Mesendoderm (in vitro differentiated cells): ENCODE results near the gene IFNL3.
"Not testable (repeated sequence)": the region's sequence is repeated elsewhere in the genome, so short reads cannot be mapped to it uniquely, and the experiment has no call there.

Source experiments
- DNase-seq: peaks from one replicate; pipeline ENCODE4 v3.0.0; 2013
- H2AK5ac ChIP-seq: 2 replicates; pipeline ENCODE4 v1.6.1; 2013; ENCODE audit warnings: low read length, inconsistent platforms
- H2BK120ac ChIP-seq: 2 replicates; pipeline ENCODE4 v1.6.1; 2013; ENCODE audit warnings: low read depth, mild to moderate bottlenecking, low read length, moderate library complexity, mixed read lengths
- H2BK15ac ChIP-seq: replicated peaks from 2 replicates; pipeline ENCODE4 v1.6.1; 2013; ENCODE audit warnings: low read depth, mild to moderate bottlenecking, moderate library complexity
- H2BK5ac ChIP-seq: 2 replicates; pipeline ENCODE4 v1.6.1; 2013; ENCODE audit warnings: low read length, inconsistent platforms
- H3K18ac ChIP-seq: 2 replicates; pipeline ENCODE4 v1.6.1; 2013; ENCODE audit warnings: mild to moderate bottlenecking, low read length, mixed read lengths
- H3K23ac ChIP-seq: one replicate; pipeline ENCODE4 v1.6.1; 2013; ENCODE audit warnings: low read length
- H3K27ac ChIP-seq: 2 replicates; pipeline ENCODE4 v1.5.1; 2013; ENCODE audit warnings: low read depth, mild to moderate bottlenecking, inconsistent platforms, low read length, moderate library complexity
- H3K27me3 ChIP-seq: 2 replicates; pipeline ENCODE4 v1.6.1; 2013; ENCODE audit warnings: low read length, control low read depth, mild to moderate bottlenecking, inconsistent platforms; ENCODE audit not compliant: insufficient read depth, poor library complexity
- H3K36me3 ChIP-seq: 2 replicates; pipeline ENCODE4 v1.6.1; 2013; ENCODE audit warnings: low read length, inconsistent platforms; ENCODE audit not compliant: control insufficient read depth, insufficient read depth
- H3K4ac ChIP-seq: one replicate; pipeline ENCODE4 v1.6.1; 2013; ENCODE audit warnings: low read depth, mild to moderate bottlenecking, low read length, moderate library complexity
- H3K4me1 ChIP-seq: 2 replicates; pipeline ENCODE4 v1.6.1; 2013; ENCODE audit warnings: low read depth, low read length, inconsistent platforms; ENCODE audit not compliant: control insufficient read depth
- H3K4me2 ChIP-seq: 2 replicates; pipeline ENCODE4 v1.6.1; 2013; ENCODE audit warnings: low read length
- H3K4me3 ChIP-seq: 2 replicates; pipeline ENCODE4 v1.5.1; 2013; ENCODE audit warnings: mild to moderate bottlenecking, low read length
- H3K56ac ChIP-seq: one replicate; pipeline ENCODE4 v1.6.1; 2013; ENCODE audit warnings: low read length
- H3K79me1 ChIP-seq: 2 replicates; pipeline ENCODE4 v1.6.1; 2013; ENCODE audit warnings: low read length, inconsistent platforms
- H3K79me2 ChIP-seq: 2 replicates; pipeline ENCODE4 v1.6.1; 2013; ENCODE audit warnings: mild to moderate bottlenecking, low read length; ENCODE audit not compliant: control insufficient read depth, insufficient read depth
- H3K9ac ChIP-seq: 2 replicates; pipeline ENCODE4 v1.6.1; 2013; ENCODE audit warnings: low read length, inconsistent platforms
- H4K5ac ChIP-seq: one replicate; pipeline ENCODE4 v1.6.1; 2013; ENCODE audit warnings: low read length
- H4K8ac ChIP-seq: one replicate; pipeline ENCODE4 v1.6.1; 2013; ENCODE audit warnings: low read depth, mild to moderate bottlenecking, control low read depth, low read length, moderate library complexity
- whole genome bisulfite sequencing: extraction: QIAGEN DNeasy Blood & Tissue Kit; methylation state at CpG from one replicate; pipeline ENCODE4 v1.1.7; 2013; ENCODE audit warnings: low lambda C conversion rate, missing lambda C conversion rate; ENCODE audit not compliant: insufficient coverage; ENCODE audit errors: extremely low coverage; 5-methylcytosine and 5-hydroxymethylcytosine counted together

The IFNL3 gene

DNA sequence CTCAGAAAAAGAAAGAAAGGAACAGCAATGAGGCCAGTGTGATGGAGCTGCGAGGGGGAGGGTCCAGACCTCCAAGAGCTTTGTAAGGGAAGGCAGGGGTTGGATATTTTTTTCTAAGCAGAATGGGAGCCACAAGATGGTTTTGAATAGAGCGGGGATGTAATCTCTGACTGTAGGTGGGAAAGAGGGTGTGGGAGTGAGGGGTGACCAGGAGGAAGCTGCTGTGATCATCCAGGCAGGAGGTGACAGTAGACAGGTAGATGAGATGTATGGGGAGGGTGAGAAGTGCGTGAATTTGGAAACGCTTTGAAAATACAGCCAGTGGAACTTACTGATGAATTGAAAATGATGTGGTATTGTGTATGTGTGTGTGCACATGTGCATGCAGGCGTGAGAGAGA lies 30.8 kb upstream of the IFNL3 start:
- H3K4me1 ChIP-seq, result no peaks in the 10 kb centered on the region
- H3K56ac ChIP-seq, result no peak overlapping the region
- H2AK5ac ChIP-seq, result no peak overlapping the region
- H3K27ac ChIP-seq, result no peak overlapping the region
- no peaks in the 10 kb centered on the region for H3K79me1 ChIP-seq
- no peak overlapping the region for H4K8ac ChIP-seq
- H3K18ac ChIP-seq, result no peak overlapping the region
- no peaks in the 10 kb centered on the region for H3K27me3 ChIP-seq
- no peak overlapping the region for H2BK5ac ChIP-seq
- no peak overlapping the region for H3K4me2 ChIP-seq
- H2BK15ac ChIP-seq, result no peak overlapping the region
- no peaks in the 10 kb centered on the region for H3K36me3 ChIP-seq
- no peak for DNase-seq
- whole genome bisulfite sequencing, result 100% methylated on average over 2 of the region's 5 CpGs
- no peak overlapping the region for H2BK120ac ChIP-seq
- H3K79me2 ChIP-seq, result no peaks in the 10 kb centered on the region
- H4K5ac ChIP-seq, result no peak overlapping the region
- H3K4me3 ChIP-seq, result no peak overlapping the region
- H3K4ac ChIP-seq, result no peak overlapping the region
- H3K23ac ChIP-seq, result no peak overlapping the region
- no peak overlapping the region for H3K9ac ChIP-seq

DNA sequence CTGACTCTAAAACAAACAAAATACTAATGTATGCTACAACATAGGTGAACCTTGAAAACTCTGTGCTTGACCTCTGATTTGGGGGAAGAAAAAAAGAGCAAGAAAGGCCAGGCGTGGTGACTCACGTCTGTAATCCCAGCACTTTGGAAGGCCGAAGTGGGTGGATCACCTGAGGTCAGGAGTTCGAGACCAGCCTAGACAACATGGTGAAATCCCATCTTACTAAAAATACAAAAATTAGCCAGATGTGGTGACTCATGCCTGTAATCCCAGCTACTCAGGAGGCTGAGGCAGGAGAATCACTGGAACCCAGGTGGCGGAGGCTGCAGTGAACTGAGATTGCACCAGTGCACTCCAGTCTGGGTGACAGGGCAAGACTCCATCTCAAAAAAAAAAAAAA lies 29.1 kb upstream of the IFNL3 start:
- H3K4me2 ChIP-seq, H3K79me1 ChIP-seq, H3K18ac ChIP-seq, DNase-seq, H2AK5ac ChIP-seq, H2BK5ac ChIP-seq, H3K4me3 ChIP-seq, H2BK120ac ChIP-seq, H3K23ac ChIP-seq, H3K56ac ChIP-seq, H3K9ac ChIP-seq, H3K36me3 ChIP-seq, H3K27ac ChIP-seq, H3K4me1 ChIP-seq, H4K8ac ChIP-seq, H3K27me3 ChIP-seq, H3K79me2 ChIP-seq, H4K5ac ChIP-seq, H2BK15ac ChIP-seq, H3K4ac ChIP-seq: not testable (repeated sequence)
- no CpG with 5 or more reads among the region's 5 CpGs for WGBS

DNA sequence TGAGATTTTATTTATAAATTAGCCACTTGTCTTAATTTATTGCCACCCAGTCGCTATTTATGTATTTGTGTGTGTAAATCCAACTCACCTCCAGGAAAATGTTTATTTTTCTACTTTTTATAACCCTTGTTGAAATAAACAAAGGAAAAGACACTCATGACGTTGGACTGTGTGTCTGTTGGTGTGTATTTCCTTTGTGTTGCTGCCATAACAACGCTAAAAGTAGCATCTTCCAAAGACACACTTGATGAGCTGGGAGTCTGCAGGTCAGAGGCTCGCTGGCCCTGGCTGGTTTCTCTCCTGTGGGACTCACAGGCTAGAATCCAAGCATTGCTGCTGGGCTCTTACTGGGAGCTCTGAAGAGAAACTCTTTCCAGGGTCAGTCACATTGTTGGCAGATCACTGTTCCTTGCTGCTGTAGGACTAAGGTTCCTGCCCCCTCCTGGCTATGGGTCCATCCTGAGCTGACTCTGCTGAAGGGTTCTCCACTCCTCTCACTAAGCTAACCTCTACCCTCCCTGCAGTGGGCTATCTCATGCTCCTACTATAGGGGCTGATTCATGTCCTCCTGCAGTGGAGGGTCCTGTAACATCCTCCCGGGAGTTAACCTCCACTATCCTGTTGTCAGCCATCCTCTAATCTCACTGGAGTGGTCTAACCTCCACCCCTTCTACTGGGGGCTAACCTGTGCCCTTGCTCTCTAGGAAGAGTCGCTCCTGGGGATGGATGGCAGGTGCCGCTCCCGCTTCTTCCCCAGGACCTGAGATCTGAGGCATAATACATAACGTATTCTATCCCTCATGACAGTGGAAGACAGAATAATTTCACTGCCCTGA lies 25.4 kb upstream of the IFNL3 start:
- Histone ChIP-seq H4K8ac (no peak overlapping the region), H3K23ac (no peak overlapping the region), H3K79me2 (no peaks in the 10 kb centered on the region), H3K9ac (no peak overlapping the region), H3K79me1 (no peaks in the 10 kb centered on the region), H2BK15ac (no peak overlapping the region), H3K27ac (no peak overlapping the region), H3K4ac (no peak overlapping the region), H2BK5ac (no peak overlapping the region), H3K27me3 (no peaks in the 10 kb centered on the region), H4K5ac (no peak overlapping the region), H3K18ac (no peak overlapping the region), H2AK5ac (no peak overlapping the region), H3K4me2 (no peak overlapping the region), H3K36me3 (no peaks in the 10 kb centered on the region), H3K4me1 (no peaks in the 10 kb centered on the region), H3K4me3 (no peak overlapping the region), H3K56ac (no peak overlapping the region), H2BK120ac (no peak overlapping the region)
- WGBS, result no CpG with 5 or more reads among the region's 9 CpGs
- DNase-seq, result no peak

DNA sequence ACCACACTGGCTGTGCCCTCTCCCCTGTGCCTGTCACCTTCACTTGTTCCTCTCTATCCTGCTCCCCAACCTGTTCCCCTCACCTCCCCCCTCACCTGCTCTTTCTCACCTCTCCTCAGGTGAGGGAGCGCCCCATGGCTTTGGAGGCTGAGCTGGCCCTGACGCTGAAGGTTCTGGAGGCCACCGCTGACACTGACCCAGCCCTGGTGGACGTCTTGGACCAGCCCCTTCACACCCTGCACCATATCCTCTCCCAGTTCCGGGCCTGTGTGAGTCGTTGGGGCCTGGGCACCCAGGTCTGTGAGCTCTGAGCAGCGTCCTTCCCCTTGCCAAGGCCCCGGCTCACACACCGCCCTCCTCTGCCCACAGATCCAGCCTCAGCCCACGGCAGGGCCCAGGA lies 24.6 kb upstream of the IFNL3 start:
- not testable (repeated sequence) for H4K8ac ChIP-seq, DNase-seq, H3K79me1 ChIP-seq, H2AK5ac ChIP-seq, H3K4me1 ChIP-seq, H2BK120ac ChIP-seq, H3K36me3 ChIP-seq, H2BK5ac ChIP-seq, H3K27ac ChIP-seq, H2BK15ac ChIP-seq, H3K9ac ChIP-seq, H3K27me3 ChIP-seq, H3K56ac ChIP-seq, H3K79me2 ChIP-seq, H3K4ac ChIP-seq, H3K4me2 ChIP-seq, H3K4me3 ChIP-seq, H3K23ac ChIP-seq, H3K18ac ChIP-seq, H4K5ac ChIP-seq
- WGBS, result no CpG with 5 or more reads among the region's 10 CpGs

DNA sequence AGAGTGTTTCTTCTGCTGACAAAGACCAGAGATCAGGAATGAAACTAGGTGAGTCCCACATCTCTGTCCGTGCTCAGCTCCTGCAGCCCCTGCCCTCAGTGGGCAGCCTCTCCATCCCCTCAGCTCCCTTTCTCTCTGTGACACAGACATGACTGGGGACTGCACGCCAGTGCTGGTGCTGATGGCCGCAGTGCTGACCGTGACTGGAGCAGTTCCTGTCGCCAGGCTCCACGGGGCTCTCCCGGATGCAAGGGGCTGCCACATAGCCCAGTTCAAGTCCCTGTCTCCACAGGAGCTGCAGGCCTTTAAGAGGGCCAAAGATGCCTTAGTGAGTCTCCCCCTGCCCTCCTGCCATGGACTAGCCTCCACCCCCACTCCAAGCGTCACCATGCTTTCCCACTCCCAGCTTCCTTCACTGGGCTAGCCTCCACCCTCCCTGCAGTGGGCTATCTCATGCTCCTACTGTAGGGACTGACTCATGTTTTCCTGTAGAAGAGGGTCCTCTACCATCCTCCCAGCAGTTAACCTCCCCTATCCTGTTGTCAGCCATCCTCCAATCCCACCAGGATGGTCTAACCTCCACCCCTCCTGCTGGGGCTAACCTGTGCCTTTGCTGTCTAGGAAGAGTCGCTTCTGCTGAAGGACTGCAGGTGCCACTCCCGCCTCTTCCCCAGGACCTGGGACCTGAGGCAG lies 23.9 kb upstream of the IFNL3 start:
- not testable (repeated sequence) for H3K4me1 ChIP-seq, H3K56ac ChIP-seq, H2AK5ac ChIP-seq, H3K4ac ChIP-seq, H3K18ac ChIP-seq, H3K23ac ChIP-seq, H3K79me1 ChIP-seq, H2BK15ac ChIP-seq, H4K8ac ChIP-seq, H3K27ac ChIP-seq, H2BK120ac ChIP-seq, H3K79me2 ChIP-seq, H3K4me2 ChIP-seq, H3K9ac ChIP-seq, H3K36me3 ChIP-seq, H3K4me3 ChIP-seq, DNase-seq, H4K5ac ChIP-seq, H2BK5ac ChIP-seq
- peaks cover 12% of the 10 kb centered on the region for H3K27me3 ChIP-seq
- no CpG with 5 or more reads among the region's 10 CpGs for WGBS
